Activated CD8-positive, alpha-beta T cell treated with anti-CD3 and anti-CD28 coated beads for 36 hours (primary cell): ENCODE results near the gene GINM1. TPM values are rescaled to one million over a fixed set of nuclear protein-coding genes. Genes with fewer than 3 reads are reported as not detected.
A peak's percentile ranks its signal among the peaks of the same experiment; 100 is the strongest.

Source experiments
- ATAC-seq: fragments of 200-7000 bp; cut with Tn5 transposase; one replicate; pipeline ENCODE4 v1.10.0; 2021; ENCODE audit warnings: mild to moderate bottlenecking, moderate library complexity
- CTCF ChIA-PET: fragments of 350-600 bp; sonication (Branson Sonifier 250); formaldehyde crosslinking; loops from one replicate; lab custom pipeline; 2021; ENCODE audit warnings: antibody characterized with exemption; lab: Charles Lee
- POLR2A ChIA-PET: fragments of 350-600 bp; sonication (Branson Sonifier 250); formaldehyde crosslinking; loops from one replicate; lab custom pipeline; 2021; ENCODE audit warnings: antibody characterized with exemption; lab: Charles Lee
- DNase-seq: peaks from one replicate; pipeline ENCODE4 v3.0.0-alpha.2; 2020
- H3K27ac Mint-ChIP-seq: one replicate; pipeline ENCODE4 v1.8.0; 2021; ENCODE audit warnings: mild to moderate bottlenecking, mixed read lengths
- H3K27me3 Mint-ChIP-seq: one replicate; pipeline ENCODE4 v1.8.0; 2021; ENCODE audit warnings: mixed read lengths
- H3K36me3 Mint-ChIP-seq: one replicate; pipeline ENCODE4 v1.8.0; 2021; ENCODE audit warnings: low read depth, mixed read lengths
- H3K4me1 Mint-ChIP-seq: one replicate; pipeline ENCODE4 v1.8.0; 2021; ENCODE audit warnings: low read depth, mixed read lengths
- H3K4me3 Mint-ChIP-seq: one replicate; pipeline ENCODE4 v1.8.0; 2021; ENCODE audit warnings: mild to moderate bottlenecking, moderate library complexity, mixed read lengths
- H3K9me3 Mint-ChIP-seq: one replicate; pipeline ENCODE4 v1.8.0; 2021; ENCODE audit warnings: mixed read lengths
- CTCF ChIP-seq: fragments of 200-600 bp; IDR thresholded peaks from one replicate; pipeline ENCODE4 v1.8.0; 2022; ENCODE audit warnings: antibody characterized with exemption, mild to moderate bottlenecking
- intact Hi-C: fragments of 100-400 bp; cut with micrococcal nuclease; formaldehyde crosslinking; loops from one replicate; pipeline ENCODE4 v1.10.0; 2022
- total RNA-seq, 2 experiments: library from RNA; stranded (reverse); gene quantifications; one replicate each; pipeline ENCODE4 v1.2.3, GENCODE V29; 2021

GINM1 gene
- total RNA-seq, 2 experiments from 2014 or later: 15.4 to 16.3 TPM

DNA sequence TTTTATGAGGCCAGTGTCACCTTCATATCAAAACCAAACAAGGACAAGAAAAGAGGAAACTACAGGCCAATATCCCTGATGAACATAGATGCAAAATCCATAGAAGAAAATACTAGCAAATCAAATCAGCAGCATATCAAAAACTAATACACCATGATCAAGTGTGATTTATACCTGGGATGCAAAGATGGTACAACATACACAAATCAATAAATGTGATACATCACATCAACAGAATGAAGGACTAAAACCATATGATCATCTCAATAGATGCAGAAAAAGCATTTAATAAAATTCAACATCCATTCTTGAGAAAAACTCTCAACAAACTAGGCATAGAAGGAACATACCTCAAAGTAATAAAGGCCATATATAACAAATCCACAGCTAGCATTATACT lies 8.1 kb upstream of the GINM1 start:
- Mint-ChIP-seq H3K9me3 (no peaks in the 10 kb centered on the region), H3K4me3 (no peak overlapping the region), H3K4me1 (no peaks in the 10 kb centered on the region), H3K27me3 (peaks cover 4% of the 10 kb centered on the region), H3K36me3 (no peaks in the 10 kb centered on the region), H3K27ac (no peak overlapping the region)
- ChIA-PET CTCF (no interaction called here), POLR2A (no interaction called here)
- ATAC-seq (no peak), DNase-seq (no peak)
- no peak for TF ChIP-seq CTCF
- intact Hi-C loops: no loop called here

GRCh38 chr6:149559389-149559788 lies 6.8 kb upstream of the GINM1 start:
- peaks cover 8% of the 10 kb centered on the region for H3K4me1 Mint-ChIP-seq
- DNase-seq (no peak), ATAC-seq (no peak)
- no peak overlapping the region for H3K4me3 Mint-ChIP-seq
- peaks cover 3% of the 10 kb centered on the region for H3K27me3 Mint-ChIP-seq
- no peak for TF ChIP-seq CTCF
- no peaks in the 10 kb centered on the region for H3K36me3 Mint-ChIP-seq
- no peak overlapping the region for H3K27ac Mint-ChIP-seq
- intact Hi-C loops: no loop called here
- H3K9me3 Mint-ChIP-seq: no peaks in the 10 kb centered on the region
- CTCF ChIA-PET: interaction anchor here (0.7 to 1.2 kb wide), 4 partner anchors 14 to 141 kb away, joined by 3 to 5 read pairs (median 4); partner anchors contain the start of gene PPIL4
- POLR2A ChIA-PET: no interaction called here

DNA sequence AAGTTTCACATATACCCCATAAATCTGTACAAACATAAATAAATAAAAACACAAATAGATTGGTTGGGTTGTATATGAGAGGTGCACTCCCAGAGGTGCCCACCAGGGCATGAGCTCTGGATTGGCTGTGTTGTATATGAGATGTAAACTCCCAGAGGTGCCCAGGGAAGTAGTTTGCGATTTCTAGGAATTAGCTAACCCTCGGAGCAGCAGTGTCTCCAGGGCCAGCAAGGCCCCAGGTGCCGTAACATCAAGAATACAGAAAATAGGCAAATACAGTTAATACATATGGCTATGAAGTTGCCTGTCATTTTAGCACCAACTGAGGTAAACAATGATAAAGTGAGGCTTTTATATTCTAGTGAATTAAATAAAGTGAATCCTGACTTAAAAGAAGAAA lies 5.4 kb upstream of the GINM1 start:
- Mint-ChIP-seq H3K9me3 (no peaks in the 10 kb centered on the region), H3K4me3 (no peak overlapping the region), H3K27ac (no peak overlapping the region), H3K4me1 (peaks cover 13% of the 10 kb centered on the region), H3K27me3 (peaks cover 3% of the 10 kb centered on the region), H3K36me3 (no peaks in the 10 kb centered on the region)
- DNase-seq (peak; percentile 46), ATAC-seq (no peak)
- POLR2A ChIA-PET: interaction anchor here (0.7 kb wide), 1 partner anchor 153 kb away, joined by 3 read pairs; no protein-coding TSS in a partner anchor
- CTCF ChIA-PET: interaction anchor here (0.9 to 3.4 kb wide), 6 partner anchors 9 to 98 kb away, joined by 3 to 21 read pairs (median 4); partner anchors contain the start of gene PPIL4
- intact Hi-C loops: no loop called here
- TF ChIP-seq CTCF: peak; percentile 61

GRCh38 chr6:149563203-149563927 lies 2.8 kb upstream of the GINM1 start:
- ATAC-seq (no peak), DNase-seq (no peak)
- H3K4me1 Mint-ChIP-seq: peaks cover 26% of the 10 kb centered on the region
- no peaks in the 10 kb centered on the region for H3K9me3 Mint-ChIP-seq
- no peak overlapping the region for H3K27ac Mint-ChIP-seq
- no peak overlapping the region for H3K4me3 Mint-ChIP-seq
- POLR2A ChIA-PET: no interaction called here
- TF ChIP-seq CTCF: no peak
- intact Hi-C loops: no loop called here
- no peaks in the 10 kb centered on the region for H3K36me3 Mint-ChIP-seq
- CTCF ChIA-PET: interaction anchor here (1.2 to 3.7 kb wide), 4 partner anchors 12 to 141 kb away, joined by 3 to 27 read pairs (median 18); partner anchors contain the start of gene PPIL4
- no peaks in the 10 kb centered on the region for H3K27me3 Mint-ChIP-seq

DNA sequence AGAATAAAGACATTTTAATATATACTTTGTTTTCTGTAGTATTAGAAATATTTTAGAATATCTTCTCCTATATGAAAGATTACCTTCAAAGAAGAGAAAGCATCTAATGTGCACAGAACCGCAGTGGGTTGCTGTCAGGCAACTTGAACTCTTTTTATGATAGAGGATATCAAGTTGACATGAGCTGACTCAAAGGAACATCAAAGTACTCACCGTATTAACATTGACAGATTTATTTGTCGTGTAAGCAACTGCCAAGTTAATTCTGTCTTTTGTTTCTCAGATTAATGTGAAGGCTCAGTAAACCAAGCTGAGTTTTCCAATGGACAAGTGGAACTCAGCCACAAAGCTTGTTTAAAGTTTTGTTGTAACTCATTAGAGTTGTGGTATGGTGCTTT lies 2.2 kb upstream of the GINM1 start:
- POLR2A ChIA-PET: interaction anchor here (1.0 kb wide), 1 partner anchor 17 kb away, joined by 5 read pairs; no protein-coding TSS in a partner anchor
- no peak for TF ChIP-seq CTCF
- CTCF ChIA-PET: interaction anchor here (2.4 to 3.7 kb wide), 3 partner anchors 12 to 18 kb away, joined by 10 to 27 read pairs (median 14); partner anchors contain the start of gene PPIL4

More for the DNA sequence above, 2.2 kb upstream of the GINM1 start:
- Mint-ChIP-seq H3K27me3 (no peaks in the 10 kb centered on the region), H3K36me3 (no peaks in the 10 kb centered on the region), H3K9me3 (no peaks in the 10 kb centered on the region), H3K27ac (no peak overlapping the region), H3K4me1 (peaks cover 26% of the 10 kb centered on the region), H3K4me3 (no peak overlapping the region)
- ATAC-seq (no peak), DNase-seq (no peak)
- intact Hi-C loops: no loop called here
